Measurements from ENCODE around the gene NANOG. TPM values are rescaled to one million over a fixed set of nuclear protein-coding genes. Genes with fewer than 3 reads are reported as not detected.
"Not testable (repeated sequence)": the region's sequence is repeated elsewhere in the genome, so short reads cannot be mapped to it uniquely, and the experiment has no call there.

NANOG gene
- 0.35 TPM for total RNA-seq
- long read RNA-seq, result 0 reads

GRCh38 chr12:7788884-7789528, at the start of gene NANOG:
TSS of gene NANOG (plus strand) at chr12:7789402. CDS start at chr12:7789615, 213 bp downstream.
- not testable (repeated sequence) for DNase-seq (ENCODE audit: low spot score)

GRCh38 chr12:7747246-7747645, 42.0 kb upstream of the NANOG start, which contains the start of gene CLEC4C:
TSS of gene CLEC4C (minus strand) at chr12:7747375. CDS start at chr12:7747348, 27 bp downstream.
- no peak for DNase-seq (ENCODE audit: low spot score)

- no peak for DNase-seq (ENCODE audit: low spot score)
Measured at GRCh38 chr12:7748852-7749251, 40.4 kb upstream of the NANOG start.

GRCh38 chr12:7749442-7749841, 39.8 kb upstream of the NANOG start:
- no peak for DNase-seq (ENCODE audit: low spot score)

GRCh38 chr12:7750350-7750749, 38.9 kb upstream of the NANOG start:
- no peak for DNase-seq (ENCODE audit: low spot score)

- no peak for DNase-seq (ENCODE audit: low spot score)
Measured at GRCh38 chr12:7751394-7751793, 37.8 kb upstream of the NANOG start.

GRCh38 chr12:7751941-7752922, 37.0 kb upstream of the NANOG start:
- DNase-seq (ENCODE audit: low spot score), result not testable (repeated sequence)

- not testable (repeated sequence) for DNase-seq (ENCODE audit: low spot score)
Measured at GRCh38 chr12:7755668-7756067, 33.5 kb upstream of the NANOG start.

- DNase-seq (ENCODE audit: low spot score), result no peak
Measured at GRCh38 chr12:7756993-7757392, 32.2 kb upstream of the NANOG start.

GRCh38 chr12:7758766-7759140, 30.4 kb upstream of the NANOG start:
- DNase-seq (ENCODE audit: low spot score), result no peak

GRCh38 chr12:7769999-7770398, 19.2 kb upstream of the NANOG start:
- no peak for DNase-seq (ENCODE audit: low spot score)

- DNase-seq (ENCODE audit: low spot score), result no peak
Measured at GRCh38 chr12:7781274-7781673, 7.9 kb upstream of the NANOG start.

- no peak for DNase-seq (ENCODE audit: low spot score)
Measured at GRCh38 chr12:7782055-7782454, 7.1 kb upstream of the NANOG start.

GRCh38 chr12:7783433-7783832, 5.8 kb upstream of the NANOG start:
- DNase-seq (ENCODE audit: low spot score), result not testable (repeated sequence)

- DNase-seq (ENCODE audit: low spot score), result no peak
Measured at GRCh38 chr12:7784701-7785100, 4.5 kb upstream of the NANOG start.

GRCh38 chr12:7787574-7788293, 1.5 kb upstream of the NANOG start:
- no peak for DNase-seq (ENCODE audit: low spot score)

GRCh38 chr12:7788294-7788660, 925 bp upstream of the NANOG start:
- DNase-seq (ENCODE audit: low spot score), result no peak

- DNase-seq (ENCODE audit: low spot score), result no peak
Measured at GRCh38 chr12:7793211-7793610, 4.0 kb downstream of the NANOG start.

GRCh38 chr12:7797269-7797668, 8.1 kb downstream of the NANOG start:
- not testable (repeated sequence) for DNase-seq (ENCODE audit: low spot score)

GRCh38 chr12:7797698-7798398, 8.6 kb downstream of the NANOG start:
- DNase-seq (ENCODE audit: low spot score), result no peak

GRCh38 chr12:7798750-7799308, 9.6 kb downstream of the NANOG start:
- not testable (repeated sequence) for DNase-seq (ENCODE audit: low spot score)

Measured in mesenteric fat pad (tissue), 1 donor.